Mammary epithelial cell (primary cell): ENCODE results near the gene SUFU.

Experiments used
- EZH2 ChIP-seq: IDR thresholded peaks from 2 replicates; pipeline ENCODE4 v1.6.1; 2012; ENCODE audit warnings: low read length, inconsistent platforms, borderline replicate concordance
- TF ChIP-seq, protein P1 (sequence below), 2 donors: IDR thresholded peaks in 1 of 2; conservative IDR thresholded peaks in 1 of 2; 2 replicates each; pipeline ENCODE4 v1.5.1; 2011 to 2012; ENCODE audit warnings: inconsistent platforms in 2 of 2, low read length in 2 of 2, mild to moderate bottlenecking in 2 of 2, control low read depth in 1 of 2, low read depth in 1 of 2; ENCODE audit not compliant: insufficient read depth in 1 of 2; ENCODE audit errors: extremely low read depth in 1 of 2

DNA sequence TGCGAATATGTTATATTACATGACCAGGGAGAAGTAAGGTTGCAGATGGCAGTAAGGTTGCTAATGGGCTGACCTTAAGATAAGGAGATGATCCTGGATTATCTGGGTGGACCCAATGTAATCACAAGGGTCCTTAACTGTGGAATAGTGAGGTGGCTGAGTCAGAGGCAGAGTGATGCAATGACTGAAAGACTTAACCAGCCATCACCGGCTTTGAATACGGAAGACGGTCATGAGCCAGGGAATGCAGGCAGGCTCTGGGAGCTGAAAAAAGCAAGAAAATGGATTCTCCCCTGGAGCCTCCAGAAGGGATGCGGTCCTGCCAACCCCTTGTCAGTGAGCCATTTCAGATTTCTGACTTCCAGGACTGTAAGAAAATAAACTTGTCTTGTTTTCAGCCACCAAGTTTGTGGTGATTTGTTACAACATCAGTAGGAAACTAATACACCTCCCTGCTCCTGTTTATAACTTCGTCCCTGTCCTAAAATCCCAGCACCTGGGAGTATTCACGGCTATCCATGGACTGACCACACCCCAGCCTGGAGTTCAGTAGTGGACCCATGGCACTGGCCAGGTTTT lies 47.8 kb upstream of the SUFU start:
- TF ChIP-seq, protein P1, sequence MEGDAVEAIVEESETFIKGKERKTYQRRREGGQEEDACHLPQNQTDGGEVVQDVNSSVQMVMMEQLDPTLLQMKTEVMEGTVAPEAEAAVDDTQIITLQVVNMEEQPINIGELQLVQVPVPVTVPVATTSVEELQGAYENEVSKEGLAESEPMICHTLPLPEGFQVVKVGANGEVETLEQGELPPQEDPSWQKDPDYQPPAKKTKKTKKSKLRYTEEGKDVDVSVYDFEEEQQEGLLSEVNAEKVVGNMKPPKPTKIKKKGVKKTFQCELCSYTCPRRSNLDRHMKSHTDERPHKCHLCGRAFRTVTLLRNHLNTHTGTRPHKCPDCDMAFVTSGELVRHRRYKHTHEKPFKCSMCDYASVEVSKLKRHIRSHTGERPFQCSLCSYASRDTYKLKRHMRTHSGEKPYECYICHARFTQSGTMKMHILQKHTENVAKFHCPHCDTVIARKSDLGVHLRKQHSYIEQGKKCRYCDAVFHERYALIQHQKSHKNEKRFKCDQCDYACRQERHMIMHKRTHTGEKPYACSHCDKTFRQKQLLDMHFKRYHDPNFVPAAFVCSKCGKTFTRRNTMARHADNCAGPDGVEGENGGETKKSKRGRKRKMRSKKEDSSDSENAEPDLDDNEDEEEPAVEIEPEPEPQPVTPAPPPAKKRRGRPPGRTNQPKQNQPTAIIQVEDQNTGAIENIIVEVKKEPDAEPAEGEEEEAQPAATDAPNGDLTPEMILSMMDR (conservative IDR thresholded peaks at IDR 0.05 in 1 of 2, IDR thresholded peaks at IDR 0.05 in 1 of 2; ENCODE audit: extremely low read depth in 1 of 2, insufficient read depth in 1 of 2, low read depth in 1 of 2, low read length in 2 of 2), result no peak
- TF ChIP-seq EZH2, result no peak
